ENCODE measurements around the gene PHETA2.
"Not testable (repeated sequence)": the region's sequence is repeated elsewhere in the genome, so short reads cannot be mapped to it uniquely, and the experiment has no call there.

PHETA2 gene

DNA sequence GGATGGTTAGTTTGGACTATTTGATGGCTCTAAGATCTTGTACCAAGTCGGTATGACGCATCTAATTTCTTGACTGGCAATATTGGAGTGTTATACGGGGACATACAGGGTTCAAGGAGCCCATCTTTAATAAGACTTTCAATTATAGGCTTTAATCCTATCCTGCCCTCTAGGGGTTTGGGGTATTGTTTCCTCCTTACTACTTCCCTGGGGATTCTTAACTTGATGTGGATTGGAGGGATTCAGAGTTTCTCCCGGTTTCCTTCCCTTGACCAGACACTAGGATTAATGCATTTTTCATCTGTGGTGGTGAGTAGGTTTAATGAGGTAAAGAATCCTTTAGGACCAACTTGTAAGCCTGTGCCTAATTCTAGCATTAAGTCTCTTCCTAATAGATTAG is 37.8 kb downstream of the PHETA2 start:
- DNase-seq, result no peak

DNA sequence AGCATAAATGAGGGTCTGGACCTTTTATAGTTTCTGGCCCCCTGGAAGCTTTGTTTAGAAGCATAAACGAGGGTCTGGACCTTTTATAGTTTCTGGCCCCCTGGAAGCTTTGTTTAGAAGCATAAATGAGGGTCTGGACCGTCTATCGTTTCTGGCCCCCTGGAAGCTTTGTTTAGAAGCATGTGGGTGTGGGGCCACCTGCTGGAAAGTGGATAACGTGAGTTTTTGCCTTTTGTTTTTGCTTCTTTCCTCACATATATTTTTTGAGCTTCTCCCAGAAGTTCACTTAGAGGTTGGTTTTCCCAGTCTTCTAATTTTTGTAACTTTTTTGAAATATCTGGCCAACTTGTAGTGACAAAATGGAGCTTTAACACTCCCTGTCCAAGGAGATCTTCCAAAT is 38.7 kb downstream of the PHETA2 start:
- peak; percentile 27 for DNase-seq

DNA sequence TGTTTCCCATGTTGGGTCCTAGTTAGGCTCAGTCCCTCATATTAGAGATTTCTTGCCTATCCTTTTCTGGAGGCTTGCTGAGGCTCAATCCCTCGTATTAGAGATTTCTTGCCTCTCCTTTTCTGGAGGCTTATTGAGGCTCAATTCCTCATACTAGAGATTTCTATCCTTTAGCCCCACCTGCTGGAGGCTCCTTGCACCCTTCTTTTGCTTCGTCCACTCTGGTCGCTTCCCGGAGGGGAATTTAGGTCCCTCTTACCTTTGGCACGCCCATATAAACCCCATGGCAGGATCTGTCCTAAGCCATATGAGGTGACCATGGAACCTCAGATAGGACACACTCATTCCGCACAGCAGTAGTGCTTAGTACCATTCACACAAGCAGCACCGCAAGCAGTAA is 40.7 kb downstream of the PHETA2 start:
- DNase-seq, result no peak

DNA sequence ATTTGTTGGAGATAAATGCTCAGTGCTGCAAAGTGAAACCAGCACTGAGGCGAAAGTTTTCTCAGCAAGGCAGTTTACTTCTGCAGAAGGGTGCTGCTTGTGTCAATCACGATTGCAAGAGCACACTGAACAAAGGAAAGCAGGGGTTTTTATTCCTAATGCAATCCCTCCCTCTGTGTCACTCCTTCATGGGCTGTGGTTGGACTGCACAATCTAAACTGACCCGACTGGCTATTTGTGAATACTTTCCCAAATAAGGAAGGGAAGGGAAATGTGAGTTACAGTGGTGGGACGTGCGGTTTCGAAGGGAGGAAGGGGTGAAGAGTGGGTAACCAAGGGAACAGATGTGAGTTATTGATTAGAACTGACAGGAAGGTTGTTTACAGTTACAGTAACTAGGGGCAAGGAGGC is 41.4 kb downstream of the PHETA2 start:
- DNase-seq, result not testable (repeated sequence)

DNA sequence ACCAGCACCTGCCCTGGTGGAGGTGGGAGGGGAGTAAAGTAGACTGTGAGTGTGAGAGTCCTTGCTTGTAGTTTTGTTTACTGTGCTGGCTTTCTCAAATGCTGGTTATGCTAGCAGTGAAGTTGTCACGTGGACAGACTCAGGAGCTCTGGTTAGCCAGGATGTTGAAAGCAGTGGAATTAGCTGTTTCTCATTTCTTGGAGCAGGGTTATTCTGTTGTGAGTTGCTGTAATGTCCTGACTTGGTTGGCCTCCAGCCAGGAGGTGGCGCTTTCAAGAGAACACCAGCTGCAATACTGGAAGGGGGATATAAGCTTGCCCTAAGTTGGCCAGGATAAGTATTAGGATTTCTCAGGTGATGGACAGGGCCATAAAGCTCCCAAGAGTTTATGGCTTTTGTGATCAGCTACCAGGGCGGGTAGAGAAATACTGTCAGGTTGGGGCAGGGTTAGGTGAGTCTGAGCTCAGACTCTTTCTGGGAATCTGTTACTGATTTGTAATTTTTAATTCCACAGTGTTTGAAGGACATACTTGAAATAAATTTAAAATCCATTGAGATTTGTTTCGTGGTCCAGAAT is 42.9 kb downstream of the PHETA2 start:
- DNase-seq, result no peak

DNA sequence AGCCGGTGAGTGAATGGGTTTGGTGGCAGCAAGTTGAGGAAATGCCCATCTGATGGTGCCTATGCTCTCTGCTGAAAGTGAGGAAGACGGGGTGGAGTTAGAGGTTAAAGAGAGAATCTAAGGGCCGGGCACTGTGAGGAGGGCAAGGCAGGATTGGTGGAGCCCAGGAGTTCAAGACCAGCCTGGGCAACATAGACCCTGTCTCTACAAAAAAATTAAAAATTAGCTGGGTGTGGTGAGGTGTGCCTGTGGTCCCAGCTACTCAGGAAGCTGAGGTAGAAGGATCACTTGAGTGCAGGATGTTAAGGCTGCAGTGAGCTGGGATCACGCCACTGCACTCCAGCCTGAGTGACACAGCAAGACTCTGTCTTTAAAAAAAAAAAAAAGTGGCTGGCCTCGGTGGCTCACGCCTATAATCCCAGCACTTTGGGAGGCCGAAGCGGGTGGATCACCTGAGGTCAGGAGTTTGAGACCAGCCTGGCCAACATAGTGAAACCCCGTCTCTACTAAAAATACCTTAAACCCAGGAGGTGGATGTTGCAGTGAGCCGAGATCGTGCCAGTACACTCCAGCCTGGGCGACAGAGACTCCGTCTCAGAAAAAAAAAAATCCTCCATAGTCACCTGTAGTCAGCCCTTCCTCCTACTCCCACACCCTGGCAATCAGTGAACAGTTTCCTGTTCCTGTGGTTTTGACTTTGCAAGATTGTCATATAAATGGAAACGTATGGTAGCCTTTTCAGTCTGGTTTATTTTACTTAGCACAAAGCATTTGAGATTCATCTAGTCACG is 46.4 kb downstream of the PHETA2 start:
- DNase-seq, result peak; percentile 53

DNA sequence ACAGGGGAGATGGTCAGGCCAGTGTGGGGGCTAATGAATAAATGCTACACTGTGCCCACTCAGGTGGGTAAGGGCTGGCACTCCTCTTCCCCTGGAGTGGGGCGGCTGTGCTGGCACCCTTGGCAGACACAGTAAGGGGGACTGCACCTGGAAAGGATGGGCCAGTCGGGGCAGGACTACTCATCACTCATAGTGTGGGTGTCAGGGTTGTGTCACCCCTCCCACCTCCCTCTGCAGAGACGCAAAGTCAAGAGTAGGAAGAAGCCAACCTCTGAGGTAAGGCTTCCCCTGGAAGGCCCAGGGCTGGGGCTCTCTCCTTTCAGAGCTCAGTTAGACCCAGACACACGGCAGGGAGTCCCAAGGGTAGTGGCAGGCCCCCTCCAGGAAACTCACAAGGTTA is 49.5 kb downstream of the PHETA2 start:
- DNase-seq, result not testable (repeated sequence)

DNA sequence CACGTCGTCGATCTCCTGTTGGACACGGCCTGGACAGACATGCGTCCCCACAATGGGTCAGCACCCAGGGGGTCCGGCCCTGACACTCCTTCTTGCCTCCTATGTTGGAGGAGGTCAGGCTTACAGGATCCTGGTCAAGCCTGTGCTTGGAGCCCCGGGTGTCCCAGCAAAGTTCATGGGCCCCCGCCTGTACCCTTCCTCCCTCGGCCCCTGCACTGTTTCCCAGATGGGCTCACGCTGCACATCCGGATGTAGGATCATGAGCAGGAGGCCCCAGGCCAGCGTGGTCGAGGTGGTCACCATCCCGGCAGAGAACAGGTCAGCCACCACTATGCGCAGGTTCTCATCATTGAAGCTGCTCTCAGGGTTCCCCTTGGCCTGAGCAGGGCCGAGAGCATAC is 53.6 kb downstream of the PHETA2 start:
- no peak for DNase-seq

DNA sequence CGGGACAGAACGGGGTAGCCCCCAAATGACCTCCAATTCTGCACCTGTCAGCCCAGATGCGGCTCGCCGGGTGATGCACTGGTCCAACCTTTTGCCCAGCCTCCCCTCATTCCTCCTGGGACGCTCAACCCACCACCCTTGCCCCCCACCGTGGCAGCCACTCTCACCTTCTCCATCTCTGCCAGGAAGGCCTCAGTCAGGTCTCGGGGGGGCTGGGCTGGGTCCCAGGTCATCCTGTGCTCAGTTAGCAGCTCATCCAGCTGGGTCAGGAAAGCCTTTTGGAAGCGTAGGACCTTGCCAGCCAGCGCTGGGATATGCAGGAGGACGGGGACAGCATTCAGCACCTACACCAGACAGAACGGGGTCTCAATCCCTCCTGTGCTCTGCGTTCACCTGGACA is 54.0 kb downstream of the PHETA2 start:
- DNase-seq, result not testable (repeated sequence)
